Kidney (tissue), 14 donors: ENCODE results near the gene TUBE1. TPM values are rescaled to one million over a fixed set of nuclear protein-coding genes. Genes with fewer than 3 reads are reported as not detected.
"Not testable (repeated sequence)": the region's sequence is repeated elsewhere in the genome, so short reads cannot be mapped to it uniquely, and the experiment has no call there.

Experiments used
- DNase-seq, 5 donors: peaks; one replicate each; pipeline ENCODE4 v3.0.0-alpha.2; 2013 to 2020
- FAIRE-seq: peaks from 2 replicates; lab custom pipeline; 2012; peaks lifted over from hg19 to GRCh38; lab: Jason Lieb, UNC
- H3K27ac ChIP-seq, 2 donors: one replicate each; pipeline ENCODE4 v1.7.0; 2013; ENCODE audit warnings: low read depth in 2 of 2, low read length in 2 of 2, inconsistent platforms in 1 of 2
- H3K27me3 ChIP-seq: one replicate; pipeline ENCODE4 v1.7.1; 2013; ENCODE audit warnings: low read length, inconsistent platforms; ENCODE audit not compliant: control insufficient read depth, insufficient read depth
- H3K36me3 ChIP-seq, 3 donors: one replicate each; pipeline versions ENCODE4 v1.7.0 to v1.7.1; 2013; ENCODE audit warnings: low read length in 3 of 3, control low read depth in 1 of 3, inconsistent platforms in 1 of 3; ENCODE audit not compliant: insufficient read depth in 3 of 3, control insufficient read depth in 2 of 3
- H3K4me1 ChIP-seq, 3 donors: one replicate each; pipeline versions ENCODE4 v1.7.0 to v1.7.1; 2013; ENCODE audit warnings: low read length in 3 of 3, inconsistent platforms in 1 of 3, low read depth in 1 of 3; ENCODE audit not compliant: control insufficient read depth in 2 of 3, insufficient read depth in 2 of 3
- H3K4me3 ChIP-seq, 3 donors: one replicate each; pipeline versions ENCODE4 v1.7.0 to v1.8.1; 2013; ENCODE audit warnings: low read length in 3 of 3, control low read depth in 1 of 3, inconsistent platforms in 1 of 3
- H3K9ac ChIP-seq, 3 donors: one replicate each; pipeline versions ENCODE4 v1.7.0 to v1.7.1; 2013; ENCODE audit warnings: low read length in 3 of 3, control low read depth in 1 of 3, inconsistent platforms in 1 of 3
- H3K9me3 ChIP-seq, 3 donors: one replicate each; pipeline versions ENCODE4 v1.7.0 to v1.7.1; 2013; ENCODE audit warnings: low read length in 3 of 3, control low read depth in 1 of 3, inconsistent platforms in 1 of 3; ENCODE audit not compliant: control insufficient read depth in 2 of 3, insufficient read depth in 1 of 3
- intact Hi-C: fragments of 100-400 bp; cut with DNase I; formaldehyde crosslinking; loops from one replicate; pipeline ENCODE4 v1.11.1; 2022
- polyA plus RNA-seq: library from polyadenylated mRNA; stranded (reverse); fragments of 350-450 nt; fragmentation: Illumina TruSeq; extraction: RNeasy Lipid Tissue Mini Kit (QIAGEN cat#74804); gene quantifications from one replicate; pipeline ENCODE4 v1.2.3, GENCODE V29; 2014; ENCODE audit warnings: low read depth, low replicate concordance; ENCODE audit not compliant: insufficient read depth
- total RNA-seq: library from RNA; stranded (reverse); fragmentation: NEBNext Ultra II Directional; extraction: Animal tissue kit (Norgen Biotek cat#: 25700); gene quantifications from one replicate; pipeline ENCODE4 v1.2.1, GENCODE V29; 2021
- TF ChIP-seq, protein P1 (sequence below): IDR thresholded peaks from 3 replicates; pipeline ENCODE4 v1.5.1; 2012; ENCODE audit warnings: mild to moderate bottlenecking, moderate library complexity, borderline replicate concordance; ENCODE audit not compliant: insufficient read depth; ENCODE audit errors: extremely low read depth
- donor health status: control.
- donor health status: control.
- donor health status: control.
- donor health status: control.
- donor health status: control.
- donor health status: DM: yes; HTN: yes; CAD: no.
- donor health status: Normal renal cell carcinoma (clear cell type).

TUBE1 gene
- total and polyA plus RNA-seq, 2 donors from 2014 or later: 13.6 to 21.2 TPM

DNA sequence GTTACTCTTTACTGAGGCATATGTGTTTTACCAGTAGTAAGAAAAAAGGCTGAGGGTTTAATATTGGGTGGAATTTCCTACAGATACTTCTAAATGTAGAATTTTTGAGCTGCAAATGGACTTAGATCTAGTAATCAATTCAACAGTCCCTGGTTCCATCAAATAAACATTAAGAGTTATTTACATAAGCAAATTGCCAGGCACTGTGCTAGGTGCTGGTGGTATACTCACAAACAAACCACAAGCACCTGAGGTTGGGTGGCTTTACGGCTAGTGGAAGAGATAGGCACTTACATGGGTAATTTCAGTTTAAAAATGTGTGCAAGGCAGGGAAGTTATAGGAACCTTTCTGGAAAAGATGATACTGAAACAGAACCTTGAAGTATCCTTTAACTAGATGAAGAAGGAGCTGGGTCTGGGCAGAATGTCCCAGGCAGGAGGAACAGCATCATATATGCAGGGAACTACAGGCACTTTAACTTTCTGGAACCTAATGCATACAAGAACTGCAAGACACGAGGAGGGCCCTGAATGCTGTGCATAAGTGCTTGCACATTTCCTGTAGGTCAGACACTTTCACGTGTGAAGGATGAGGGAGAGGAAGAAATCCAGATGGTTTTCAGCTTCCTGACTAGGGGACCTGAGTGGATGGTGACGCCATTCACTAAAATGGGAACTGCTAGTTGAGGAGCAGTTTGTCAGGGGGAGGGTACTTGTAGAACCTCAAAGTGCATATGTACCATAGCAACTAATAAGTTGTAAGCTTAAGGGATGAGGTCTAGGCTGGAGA, 28.8 kb downstream of the TUBE1 start:
- H3K4me1 ChIP-seq: no peaks in the 10 kb centered on the region
- DNase-seq (no peak), FAIRE-seq (no peak)
- no peaks in the 10 kb centered on the region for H3K36me3 ChIP-seq
- H3K4me3 ChIP-seq: no peak overlapping the region
- no peak overlapping the region for H3K27ac ChIP-seq
- intact Hi-C loops: no loop called here
- H3K27me3 ChIP-seq: no peaks in the 10 kb centered on the region
- H3K9ac ChIP-seq: no peak overlapping the region
- TF ChIP-seq, protein P1, sequence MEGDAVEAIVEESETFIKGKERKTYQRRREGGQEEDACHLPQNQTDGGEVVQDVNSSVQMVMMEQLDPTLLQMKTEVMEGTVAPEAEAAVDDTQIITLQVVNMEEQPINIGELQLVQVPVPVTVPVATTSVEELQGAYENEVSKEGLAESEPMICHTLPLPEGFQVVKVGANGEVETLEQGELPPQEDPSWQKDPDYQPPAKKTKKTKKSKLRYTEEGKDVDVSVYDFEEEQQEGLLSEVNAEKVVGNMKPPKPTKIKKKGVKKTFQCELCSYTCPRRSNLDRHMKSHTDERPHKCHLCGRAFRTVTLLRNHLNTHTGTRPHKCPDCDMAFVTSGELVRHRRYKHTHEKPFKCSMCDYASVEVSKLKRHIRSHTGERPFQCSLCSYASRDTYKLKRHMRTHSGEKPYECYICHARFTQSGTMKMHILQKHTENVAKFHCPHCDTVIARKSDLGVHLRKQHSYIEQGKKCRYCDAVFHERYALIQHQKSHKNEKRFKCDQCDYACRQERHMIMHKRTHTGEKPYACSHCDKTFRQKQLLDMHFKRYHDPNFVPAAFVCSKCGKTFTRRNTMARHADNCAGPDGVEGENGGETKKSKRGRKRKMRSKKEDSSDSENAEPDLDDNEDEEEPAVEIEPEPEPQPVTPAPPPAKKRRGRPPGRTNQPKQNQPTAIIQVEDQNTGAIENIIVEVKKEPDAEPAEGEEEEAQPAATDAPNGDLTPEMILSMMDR: no peak
- no peaks in the 10 kb centered on the region for H3K9me3 ChIP-seq

DNA sequence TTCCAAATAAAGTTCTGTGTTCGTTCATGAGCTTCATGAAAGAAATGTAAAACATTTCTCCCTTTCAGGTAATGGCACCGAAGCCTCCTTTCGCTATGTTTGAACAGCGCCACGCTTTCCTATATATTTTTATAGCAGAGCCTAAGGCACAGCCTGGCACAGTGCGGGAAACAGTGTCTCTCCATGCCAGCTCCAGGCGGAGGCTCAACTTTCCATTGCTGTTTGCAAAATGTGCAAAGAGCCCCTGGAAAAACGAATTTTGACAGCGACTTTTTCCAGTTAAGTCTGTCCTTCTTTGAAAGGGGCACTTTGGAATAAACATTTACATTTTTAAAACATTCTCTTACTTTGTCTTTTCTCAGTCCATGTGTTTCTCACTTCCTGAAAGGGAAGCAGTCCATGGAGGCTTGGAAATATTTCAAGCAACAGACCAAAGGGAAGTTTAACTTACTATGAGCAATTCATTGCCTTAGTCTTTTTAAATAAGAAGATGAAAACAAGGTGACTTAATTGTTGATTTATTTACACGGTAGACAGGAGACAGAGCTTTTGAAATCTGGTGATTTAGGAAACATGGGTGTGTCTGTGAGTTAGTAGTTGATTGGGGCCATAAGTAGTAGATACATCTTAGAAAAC, 32.6 kb downstream of the TUBE1 start:
- no peak for DNase-seq
- intact Hi-C loops: no loop called here
- H3K4me1 ChIP-seq: no peaks in the 10 kb centered on the region
- TF ChIP-seq, protein P1: no peak
- H3K9ac ChIP-seq: no peak overlapping the region
- peak overlapping the region in 1 of 3 donors; percentile 26 for H3K4me3 ChIP-seq
- no peaks in the 10 kb centered on the region for H3K36me3 ChIP-seq
- no peak overlapping the region for H3K27ac ChIP-seq
- no peaks in the 10 kb centered on the region for H3K27me3 ChIP-seq
- FAIRE-seq: no peak
- peaks cover 0 to 5% (median 0%) of the 10 kb centered on the region in 3 donors for H3K9me3 ChIP-seq

DNA sequence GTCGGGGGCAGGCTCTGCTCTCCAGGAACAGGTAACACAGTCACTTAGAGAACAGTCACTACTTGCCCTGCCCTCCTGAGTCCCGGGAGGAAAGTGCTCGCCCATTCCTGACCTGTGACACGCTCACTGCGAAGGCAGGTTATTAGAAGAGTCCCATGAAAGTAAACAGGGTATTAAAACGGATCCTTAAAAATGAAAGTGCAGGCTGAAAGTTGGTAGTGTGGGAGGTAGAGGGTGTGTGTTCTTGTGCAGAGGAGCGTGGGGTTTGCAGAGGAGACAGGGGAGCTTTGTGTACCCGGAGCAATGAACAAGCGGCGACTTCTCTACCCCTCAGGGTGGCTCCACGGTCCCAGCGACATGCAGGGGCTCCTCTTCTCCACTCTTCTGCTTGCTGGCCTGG, 33.3 kb downstream of the TUBE1 start, which contains the start of gene CCN6:
Gene CCN6 (plus strand): TSS at position 104 of the 400 bp plus-strand sequence. CDS start 254 bp downstream, at position 358.
- intact Hi-C loops: no loop called here
- H3K9ac ChIP-seq: no peak within 1 kb of the TSS
- H3K9me3 ChIP-seq: peaks cover 0 to 5% (median 0%) of the 10 kb centered on the region in 3 donors
- H3K36me3 ChIP-seq: no peaks in the 10 kb centered on the region
- no peak for FAIRE-seq
- H3K4me1 ChIP-seq: peaks cover 0 to under 1% (median 0%) of the 10 kb centered on the region in 3 donors
- H3K4me3 ChIP-seq: peak within 1 kb of the TSS in 1 of 3 donors; percentile 26
- no peak within 1 kb of the TSS for H3K27ac ChIP-seq
- no peaks in the 10 kb centered on the region for H3K27me3 ChIP-seq
- DNase-seq: no peak
- TF ChIP-seq, protein P1: no peak

DNA sequence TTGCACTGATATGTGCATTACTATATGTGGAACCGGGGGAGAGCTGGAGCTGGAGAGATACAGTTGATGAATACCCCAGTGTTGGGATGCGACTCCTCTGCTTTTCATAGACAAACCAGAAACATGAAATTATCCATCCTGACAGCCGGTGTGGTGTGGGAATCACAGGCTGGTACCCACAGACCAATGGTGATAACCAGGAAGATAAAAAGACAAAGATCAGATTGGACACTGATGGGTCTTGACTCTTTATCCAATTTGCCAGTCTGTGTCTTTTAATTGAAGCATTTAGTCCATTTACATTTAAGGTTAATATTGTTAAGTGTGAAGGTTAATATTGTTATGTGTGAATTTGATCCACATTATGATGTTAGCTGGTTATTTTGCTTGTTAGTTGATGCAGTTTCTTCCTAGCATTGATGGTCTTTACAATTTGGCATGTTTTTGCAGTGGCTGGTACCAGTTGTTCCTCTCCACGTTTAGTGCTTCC, 36.0 kb downstream of the TUBE1 start:
- H3K27ac ChIP-seq, H3K9me3 ChIP-seq, intact Hi-C loops, H3K36me3 ChIP-seq, H3K4me1 ChIP-seq, H3K4me3 ChIP-seq, H3K27me3 ChIP-seq, H3K9ac ChIP-seq, FAIRE-seq, DNase-seq: not testable (repeated sequence)
